ENCODE results near the gene MAPK4. TPM values are rescaled to one million over a fixed set of nuclear protein-coding genes. Genes with fewer than 3 reads are reported as not detected.

The MAPK4 gene
- total and polyA plus RNA-seq, 2 donors from 2014 or later: 9.0 to 9.2 TPM

DNA sequence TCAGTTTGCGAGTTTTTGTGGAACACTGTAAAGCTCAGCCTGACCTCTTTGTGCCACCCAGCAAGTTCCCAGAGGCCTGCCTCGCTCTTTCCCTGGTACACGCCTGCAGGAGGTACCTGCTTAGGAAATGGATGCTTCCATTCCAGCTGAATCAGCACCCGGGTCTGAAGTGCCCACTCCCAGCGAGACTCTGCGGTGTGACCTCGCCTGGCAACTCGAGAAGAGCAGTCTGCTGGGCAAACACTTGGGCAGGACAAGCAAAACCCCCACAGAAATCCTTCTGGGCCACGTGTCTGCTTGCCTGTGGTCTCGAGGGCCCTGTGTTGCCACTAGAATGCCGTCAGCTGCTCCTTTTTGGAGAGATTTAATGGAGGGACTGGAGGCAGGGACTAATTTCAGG lies 127.6 kb downstream of the MAPK4 start:
- H3K9ac ChIP-seq (ENCODE audit: low read length in 3 of 3): no peak overlapping the region
- H3K4me3 ChIP-seq (ENCODE audit: low read length in 3 of 3): no peak overlapping the region
- no peak for DNase-seq
- no peaks in the 10 kb centered on the region for H3K27me3 ChIP-seq (ENCODE audit: control insufficient read depth, insufficient read depth, low read length)
- no peaks in the 10 kb centered on the region for H3K4me1 ChIP-seq (ENCODE audit: control insufficient read depth in 2 of 3, insufficient read depth in 2 of 3, low read depth in 1 of 3, low read length in 3 of 3)
- no peak overlapping the region for H3K27ac ChIP-seq (ENCODE audit: low read depth in 2 of 2, low read length in 2 of 2)
- no peak for FAIRE-seq
- TF ChIP-seq, protein P1, sequence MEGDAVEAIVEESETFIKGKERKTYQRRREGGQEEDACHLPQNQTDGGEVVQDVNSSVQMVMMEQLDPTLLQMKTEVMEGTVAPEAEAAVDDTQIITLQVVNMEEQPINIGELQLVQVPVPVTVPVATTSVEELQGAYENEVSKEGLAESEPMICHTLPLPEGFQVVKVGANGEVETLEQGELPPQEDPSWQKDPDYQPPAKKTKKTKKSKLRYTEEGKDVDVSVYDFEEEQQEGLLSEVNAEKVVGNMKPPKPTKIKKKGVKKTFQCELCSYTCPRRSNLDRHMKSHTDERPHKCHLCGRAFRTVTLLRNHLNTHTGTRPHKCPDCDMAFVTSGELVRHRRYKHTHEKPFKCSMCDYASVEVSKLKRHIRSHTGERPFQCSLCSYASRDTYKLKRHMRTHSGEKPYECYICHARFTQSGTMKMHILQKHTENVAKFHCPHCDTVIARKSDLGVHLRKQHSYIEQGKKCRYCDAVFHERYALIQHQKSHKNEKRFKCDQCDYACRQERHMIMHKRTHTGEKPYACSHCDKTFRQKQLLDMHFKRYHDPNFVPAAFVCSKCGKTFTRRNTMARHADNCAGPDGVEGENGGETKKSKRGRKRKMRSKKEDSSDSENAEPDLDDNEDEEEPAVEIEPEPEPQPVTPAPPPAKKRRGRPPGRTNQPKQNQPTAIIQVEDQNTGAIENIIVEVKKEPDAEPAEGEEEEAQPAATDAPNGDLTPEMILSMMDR (IDR thresholded peaks at IDR 0.05; ENCODE audit: borderline replicate concordance, extremely low read depth, insufficient read depth): no peak
- H3K9me3 ChIP-seq (ENCODE audit: control insufficient read depth in 2 of 3, insufficient read depth in 1 of 3, low read length in 3 of 3): no peaks in the 10 kb centered on the region
- no peaks in the 10 kb centered on the region for H3K36me3 ChIP-seq (ENCODE audit: control insufficient read depth in 2 of 3, insufficient read depth in 3 of 3, low read length in 3 of 3)
- intact Hi-C loops (cut with DNase I): no loop called here

DNA sequence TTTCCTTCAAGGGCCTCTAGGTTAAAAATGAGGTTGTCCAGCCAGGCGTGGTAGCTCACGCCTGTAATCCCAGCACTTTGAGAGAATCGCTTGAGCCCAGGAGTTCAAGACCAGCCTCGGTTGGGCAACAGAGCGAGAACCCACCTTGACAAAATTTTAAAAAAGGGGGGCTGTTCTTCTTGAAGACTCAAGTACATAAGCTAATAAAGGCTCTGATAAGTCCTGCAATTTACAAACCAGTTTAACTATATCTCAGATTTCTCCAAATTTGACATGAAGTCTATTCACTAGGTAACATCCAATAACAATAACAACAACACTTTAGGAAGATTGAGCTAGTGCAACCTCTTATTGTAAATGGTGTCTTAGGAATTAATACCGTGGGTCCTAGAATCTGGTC lies 129.7 kb downstream of the MAPK4 start:
- DNase-seq: no peak
- no peak overlapping the region for H3K4me3 ChIP-seq (ENCODE audit: low read length in 3 of 3)
- no peaks in the 10 kb centered on the region for H3K9me3 ChIP-seq (ENCODE audit: control insufficient read depth in 2 of 3, insufficient read depth in 1 of 3, low read length in 3 of 3)
- no peaks in the 10 kb centered on the region for H3K36me3 ChIP-seq (ENCODE audit: control insufficient read depth in 2 of 3, insufficient read depth in 3 of 3, low read length in 3 of 3)
- TF ChIP-seq, protein P1 (IDR thresholded peaks at IDR 0.05; ENCODE audit: borderline replicate concordance, extremely low read depth, insufficient read depth): no peak
- intact Hi-C loops (cut with DNase I): no loop called here
- H3K9ac ChIP-seq (ENCODE audit: low read length in 3 of 3): no peak overlapping the region
- no peaks in the 10 kb centered on the region for H3K27me3 ChIP-seq (ENCODE audit: control insufficient read depth, insufficient read depth, low read length)
- no peaks in the 10 kb centered on the region for H3K4me1 ChIP-seq (ENCODE audit: control insufficient read depth in 2 of 3, insufficient read depth in 2 of 3, low read depth in 1 of 3, low read length in 3 of 3)
- H3K27ac ChIP-seq (ENCODE audit: low read depth in 2 of 2, low read length in 2 of 2): no peak overlapping the region
- no peak for FAIRE-seq

DNA sequence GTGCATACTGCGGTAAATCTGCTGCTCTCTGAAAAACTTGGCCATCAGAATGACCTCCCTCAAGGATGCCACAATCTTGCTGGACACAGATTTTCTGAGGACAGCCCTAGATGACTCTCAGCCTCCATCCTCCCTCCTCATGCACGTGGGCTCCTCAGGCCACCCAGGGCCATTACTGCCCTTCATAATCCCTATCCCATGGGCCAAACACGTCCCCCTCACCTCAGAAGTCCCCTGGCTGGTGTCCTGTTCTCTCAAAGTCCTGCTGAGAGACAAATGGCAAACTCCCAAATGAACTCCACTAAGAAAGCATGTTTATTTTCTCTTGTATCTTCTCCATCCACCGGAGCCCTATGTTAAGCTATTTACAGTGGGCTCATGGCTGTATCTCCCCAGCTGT lies 134.3 kb downstream of the MAPK4 start:
- Histone ChIP-seq H3K27me3 (ENCODE audit: control insufficient read depth, insufficient read depth, low read length) (no peaks in the 10 kb centered on the region), H3K4me3 (ENCODE audit: low read length in 3 of 3) (no peak overlapping the region), H3K9ac (ENCODE audit: low read length in 3 of 3) (no peak overlapping the region), H3K27ac (ENCODE audit: low read depth in 2 of 2, low read length in 2 of 2) (no peak overlapping the region), H3K36me3 (ENCODE audit: control insufficient read depth in 2 of 3, insufficient read depth in 3 of 3, low read length in 3 of 3) (no peaks in the 10 kb centered on the region), H3K4me1 (ENCODE audit: control insufficient read depth in 2 of 3, insufficient read depth in 2 of 3, low read depth in 1 of 3, low read length in 3 of 3) (no peaks in the 10 kb centered on the region), H3K9me3 (ENCODE audit: control insufficient read depth in 2 of 3, insufficient read depth in 1 of 3, low read length in 3 of 3) (no peaks in the 10 kb centered on the region)
- intact Hi-C loops (cut with DNase I): no loop called here
- FAIRE-seq: no peak
- TF ChIP-seq, protein P1 (IDR thresholded peaks at IDR 0.05; ENCODE audit: borderline replicate concordance, extremely low read depth, insufficient read depth): no peak
- no peak for DNase-seq
